Transverse colon (tissue), 4 donors: Measurements from ENCODE around the gene AKR7A2. TPM values are rescaled to one million over a fixed set of nuclear protein-coding genes. Genes with fewer than 3 reads are reported as not detected.

Experiments used
- DNase-seq: peaks from one replicate; pipeline ENCODE4 v3.0.0-alpha.2; 2019
- H3K27ac ChIP-seq, 4 donors: fragments of 200-600 bp; sonication (generic); 2 replicates each; pipeline ENCODE4 v1.5.1; 2016 to 2018; ENCODE audit warnings: inconsistent platforms in 4 of 4
- H3K27me3 ChIP-seq: fragments of 200-600 bp; sonication (generic); 2 replicates; pipeline ENCODE4 v1.5.1; 2017; ENCODE audit warnings: inconsistent platforms
- H3K36me3 ChIP-seq, 4 donors: fragments of 200-600 bp; sonication (generic); 2 replicates each; pipeline ENCODE4 v1.5.1; 2017 to 2019; ENCODE audit warnings: inconsistent platforms in 4 of 4
- H3K4me1 ChIP-seq, 4 donors: fragments of 200-600 bp; sonication (generic); 2 replicates each; pipeline ENCODE4 v1.5.1; 2017 to 2020; ENCODE audit warnings: inconsistent platforms in 4 of 4
- H3K4me3 ChIP-seq, 4 donors: fragments of 200-600 bp; sonication (generic); 1 replicate in 1 of 4; 2 replicates in 3 of 4; pipeline versions ENCODE4 v1.5.1 to v1.6.1; 2017 to 2019; ENCODE audit warnings: inconsistent platforms in 4 of 4
- H3K9me3 ChIP-seq, 2 donors: fragments of 200-600 bp; sonication (generic); 2 replicates each; pipeline ENCODE4 v1.5.1; 2017 to 2019; ENCODE audit warnings: inconsistent platforms in 2 of 2
- CTCF ChIP-seq, 5 experiments: fragments of 200-600 bp in 3 of 5; fragments of 450-650 bp in 2 of 5; sonication (generic) in 3 of 5; IDR thresholded peaks; 1 replicate in 2 of 5; 2 replicates in 3 of 5; pipeline ENCODE4 v1.5.1; 2016 to 2017; ENCODE audit warnings: antibody characterized with exemption in 5 of 5, inconsistent platforms in 3 of 5, mild to moderate bottlenecking in 2 of 5, moderate library complexity in 1 of 5
- POLR2A ChIP-seq: fragments of 450-650 bp; IDR thresholded peaks from one replicate; pipeline ENCODE4 v1.6.1; 2016; ENCODE audit warnings: antibody characterized with exemption, mild to moderate bottlenecking, moderate library complexity
- POLR2AphosphoS5 ChIP-seq, 3 donors: sonication (generic); formaldehyde crosslinking; IDR thresholded peaks; one replicate each; pipeline ENCODE4 v1.6.1; 2016; ENCODE audit warnings: antibody characterized with exemption in 3 of 3
- in situ Hi-C, 4 donors: fragments of 200-750 bp; cut with MboI; loops; one replicate each; pipeline versions ENCODE4 v1.15.0 to v1.15.1; 2017; ENCODE audit warnings: low sequenced_read_pairs in 3 of 4, low pct_ligation_motif_present in 1 of 4, low pct_unique_long_range_greater_than_20kb in 1 of 4
- intact Hi-C: fragments of 100-400 bp; cut with DNase I; formaldehyde crosslinking; loops from one replicate; pipeline ENCODE4 v1.15.1; 2023; ENCODE audit warnings: low total_unique reads
- small RNA-seq, 4 donors: library from RNA; depleted of rRNA; stranded (forward); fragments of <200 nt; gene quantifications; one replicate each; pipeline ENCODE3, GENCODE V24; 2016
- total RNA-seq, 4 donors: library from RNA; depleted of rRNA; stranded (reverse); fragments of >200 nt; gene quantifications; one replicate each; pipeline ENCODE4 v1.1.0, GENCODE V29; 2016

The AKR7A2 gene
- total RNA-seq, 4 donors from 2014 or later = 64.7 to 169 (median 112) TPM

DNA sequence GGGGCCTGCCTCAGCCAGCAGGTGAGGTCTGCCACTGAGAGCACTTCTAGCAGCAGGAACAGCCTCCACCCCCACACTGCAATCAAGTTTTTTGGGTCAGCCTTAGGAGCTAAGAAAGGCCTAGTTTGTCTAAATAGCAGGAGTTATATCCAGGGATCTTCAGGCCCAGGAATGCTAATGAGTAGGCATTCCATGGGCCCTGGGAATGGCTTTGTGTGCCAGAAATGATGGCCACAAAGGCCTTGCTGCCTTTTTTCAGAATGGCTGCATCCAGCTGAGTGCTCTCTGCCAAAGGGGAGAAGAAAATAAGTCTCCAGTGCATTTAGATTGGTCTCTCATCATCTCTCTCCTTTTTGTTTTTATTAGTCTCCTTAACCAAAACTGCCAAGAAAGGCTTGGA is 57.5 kb downstream of the AKR7A2 start:
- Histone ChIP-seq H3K9me3 (no peaks in the 10 kb centered on the region), H3K27ac (no peak overlapping the region), H3K27me3 (no peaks in the 10 kb centered on the region), H3K36me3 (peaks cover 0 to 25% (median 7%) of the 10 kb centered on the region in 4 donors), H3K4me1 (peaks cover 17 to 29% (median 23%) of the 10 kb centered on the region in 4 donors), H3K4me3 (no peak overlapping the region)
- DNase-seq = no peak
- TF ChIP-seq CTCF (IDR thresholded peaks at IDR 0.05) (no peak), POLR2AphosphoS5 (IDR thresholded peaks at IDR 0.05) (no peak), POLR2A (no peak)
- in situ Hi-C loops (no loop called here), intact Hi-C loops (no loop called here)

Small RNA genes lying within 50 kb of the gene (small RNA-seq; reads per million reads assigned to genes)
- 0 reads per million in 4 donors for gene RNU6-1099P

Other genes starting within 250 kb of the AKR7A2 start
- gene UBR4, start 101.9 kb downstream of the AKR7A2 start, total RNA-seq = 100 to 1,000 TPM; 140 to 418 (median 223) TPM
- gene EMC1, start 60.6 kb downstream of the AKR7A2 start, total RNA-seq = 10 to 100 TPM; 18.3 to 39.7 (median 32.6) TPM
- gene MRTO4, start 60.3 kb downstream of the AKR7A2 start, total RNA-seq = 10 to 100 TPM in 1 of 4 donors, 1 to 10 TPM in 3; 4.9 to 10.8 (median 8.7) TPM
- gene AKR7A3, start 23.4 kb downstream of the AKR7A2 start, total RNA-seq = 100 to 1,000 TPM in 2 of 4 donors, 10 to 100 TPM in 2; 77.8 to 167 (median 102) TPM
- 10 to 100 TPM; 19.1 to 53.9 (median 35.3) TPM for gene SLC66A1, start 182 bp upstream of the AKR7A2 start, total RNA-seq
- gene CAPZB, start 173.4 kb upstream of the AKR7A2 start, total RNA-seq = 100 to 1,000 TPM; 127 to 404 (median 136) TPM